GM23338 (cell line): ENCODE measurements around the gene DCLRE1C. TPM values are rescaled to one million over a fixed set of nuclear protein-coding genes. Genes with fewer than 3 reads are reported as not detected.

Experiments
- ATAC-seq: fragments of 200-7000 bp; cut with Tn5 transposase; 3 replicates; pipeline ENCODE4 v1.9.1; 2020
- DNase-seq: peaks from one replicate; pipeline ENCODE4 v3.0.0-alpha.2; 2015; ENCODE audit warnings: low spot score
- H2AFZ ChIP-seq: fragments of 200-600 bp; sonication (generic); 2 replicates; pipeline ENCODE4 v1.8.0; 2016; ENCODE audit warnings: antibody characterized with exemption, mild to moderate bottlenecking, moderate library complexity
- H3F3A ChIP-seq: fragments of 200-600 bp; sonication (generic); replicated peaks from 2 replicates; pipeline ENCODE4 v1.8.0; 2017; ENCODE audit warnings: antibody characterized with exemption, mixed run types, low read depth
- H3K27ac ChIP-seq: fragments of 200-600 bp; sonication (generic); 2 replicates; pipeline ENCODE4 v1.6.1; 2016; ENCODE audit warnings: low read depth
- H3K27me3 ChIP-seq: fragments of 200-600 bp; sonication (generic); 2 replicates; pipeline ENCODE4 v1.8.0; 2016; ENCODE audit warnings: mild to moderate bottlenecking, mixed run types, moderate library complexity; ENCODE audit not compliant: insufficient read depth
- H3K36me3 ChIP-seq: fragments of 200-600 bp; sonication (generic); 2 replicates; pipeline ENCODE4 v1.8.0; 2016; ENCODE audit warnings: mild to moderate bottlenecking; ENCODE audit not compliant: insufficient read depth
- H3K4me1 ChIP-seq: fragments of 200-600 bp; sonication (generic); 2 replicates; pipeline ENCODE4 v1.8.0; 2016; ENCODE audit warnings: mild to moderate bottlenecking, moderate library complexity; ENCODE audit not compliant: insufficient read depth
- H3K4me2 ChIP-seq: fragments of 200-600 bp; sonication (generic); 2 replicates; pipeline ENCODE4 v1.7.1; 2017; ENCODE audit warnings: mixed run types
- H3K4me3 ChIP-seq: fragments of 200-600 bp; sonication (generic); 2 replicates; pipeline ENCODE4 v1.6.1; 2016; ENCODE audit warnings: mixed run types
- H3K79me2 ChIP-seq: fragments of 200-600 bp; sonication (generic); replicated peaks from 2 replicates; pipeline ENCODE4 v1.8.0; 2017; ENCODE audit warnings: mild to moderate bottlenecking; ENCODE audit not compliant: insufficient read depth
- H3K9me2 ChIP-seq: fragments of 200-600 bp; sonication (generic); 2 replicates; pipeline ENCODE4 v1.8.0; 2017; ENCODE audit not compliant: insufficient read depth
- H4K20me1 ChIP-seq: fragments of 200-600 bp; sonication (generic); replicated peaks from 2 replicates; pipeline ENCODE4 v1.8.0; 2017; ENCODE audit warnings: mild to moderate bottlenecking; ENCODE audit not compliant: insufficient read depth
- H3K27ac Mint-ChIP-seq: 2 replicates; pipeline ENCODE4 v1.8.0; 2020; ENCODE audit warnings: inconsistent platforms, mild to moderate bottlenecking, moderate library complexity, mixed read lengths
- H3K27me3 Mint-ChIP-seq: 3 replicates; pipeline ENCODE4 v1.8.0; 2022; ENCODE audit warnings: low read depth, mild to moderate bottlenecking, moderate library complexity, mixed read lengths, inconsistent platforms; ENCODE audit not compliant: insufficient read depth, poor library complexity
- H3K36me3 Mint-ChIP-seq: 3 replicates; pipeline ENCODE4 v1.8.0; 2021; ENCODE audit warnings: low read depth, mild to moderate bottlenecking, inconsistent platforms, moderate library complexity, mixed read lengths
- H3K4me1 Mint-ChIP-seq: 3 replicates; pipeline ENCODE4 v1.8.0; 2020; ENCODE audit warnings: mild to moderate bottlenecking, inconsistent platforms, mixed read lengths
- H3K4me3 Mint-ChIP-seq: 3 replicates; pipeline ENCODE4 v1.8.0; 2021; ENCODE audit warnings: moderate library complexity, mild to moderate bottlenecking, inconsistent platforms, mixed read lengths
- H3K9me3 Mint-ChIP-seq: 3 replicates; pipeline ENCODE4 v1.8.0; 2020; ENCODE audit warnings: moderate library complexity, mild to moderate bottlenecking, inconsistent platforms, mixed read lengths
- CREB1 ChIP-seq: fragments of 250-450 bp; sonication (Bioruptor Pico); IDR thresholded peaks from 2 replicates; pipeline ENCODE4 v1.5.0; 2020; ENCODE audit warnings: low read depth, mild to moderate bottlenecking, moderate library complexity
- EZH2 ChIP-seq: fragments of 200-600 bp; sonication (generic); IDR thresholded peaks from one replicate; pipeline ENCODE4 v1.8.0; 2017; ENCODE audit warnings: antibody characterized with exemption, mild to moderate bottlenecking, low read depth; ENCODE audit not compliant: unreplicated experiment
- JUNB ChIP-seq: IDR thresholded peaks from one replicate; pipeline ENCODE4 v1.6.1; 2016; ENCODE audit warnings: antibody characterized with exemption; ENCODE audit not compliant: unreplicated experiment
- NANOG ChIP-seq: IDR thresholded peaks from 2 replicates; pipeline ENCODE4 v1.6.1; 2016; ENCODE audit warnings: antibody characterized with exemption, borderline replicate concordance
- POLR2AphosphoS5 ChIP-seq: IDR thresholded peaks from 2 replicates; pipeline ENCODE4 v1.6.1; 2016; ENCODE audit warnings: antibody characterized with exemption, low read depth
- STAT1 ChIP-seq: IDR thresholded peaks from one replicate; pipeline ENCODE4 v1.6.1; 2016; ENCODE audit warnings: antibody characterized with exemption; ENCODE audit not compliant: unreplicated experiment
- ZNF114 ChIP-seq: fragments of 250-450 bp; sonication (Bioruptor Pico); IDR thresholded peaks from 2 replicates; pipeline ENCODE4 v1.5.0; 2020; ENCODE audit warnings: mild to moderate bottlenecking, moderate library complexity
- ZNF331 ChIP-seq: fragments of 250-450 bp; sonication (Bioruptor Pico); IDR thresholded peaks from 2 replicates; pipeline ENCODE4 v1.5.0; 2020; ENCODE audit warnings: low read depth, mild to moderate bottlenecking, moderate library complexity
- polyA plus RNA-seq: library from polyadenylated mRNA; unstranded; fragments of >200 nt; fragmentation: Nextera tagmentation; extraction: Ambion mirVana; gene quantifications from 2 replicates; pipeline ENCODE4 v1.2.1, GENCODE V29; 2016
- total RNA-seq: library from RNA; depleted of rRNA; stranded (reverse); fragments of >200 nt; shearing (Covaris generic); gene quantifications from 2 replicates; pipeline ENCODE4 v1.2.3, GENCODE V29; 2014
- TF ChIP-seq, protein P1 (sequence below), 2 experiments: fragments of 200-600 bp in 1 of 2; sonication (generic) in 1 of 2; conservative IDR thresholded peaks; 2 replicates each; pipeline versions ENCODE4 v1.5.1 to v1.6.1; 2016 to 2017; ENCODE audit warnings: antibody characterized with exemption in 2 of 2, low read depth in 2 of 2, mild to moderate bottlenecking in 2 of 2, moderate library complexity in 1 of 2
- TF ChIP-seq, protein P2 (sequence below): fragments of 250-450 bp; sonication (Bioruptor Pico); IDR thresholded peaks from 2 replicates; pipeline ENCODE4 v1.5.0; 2020; ENCODE audit warnings: mild to moderate bottlenecking, moderate library complexity

DCLRE1C gene
- total and polyA plus RNA-seq, 2 experiments from 2014 or later = 3.9 to 30.2 TPM

DNA sequence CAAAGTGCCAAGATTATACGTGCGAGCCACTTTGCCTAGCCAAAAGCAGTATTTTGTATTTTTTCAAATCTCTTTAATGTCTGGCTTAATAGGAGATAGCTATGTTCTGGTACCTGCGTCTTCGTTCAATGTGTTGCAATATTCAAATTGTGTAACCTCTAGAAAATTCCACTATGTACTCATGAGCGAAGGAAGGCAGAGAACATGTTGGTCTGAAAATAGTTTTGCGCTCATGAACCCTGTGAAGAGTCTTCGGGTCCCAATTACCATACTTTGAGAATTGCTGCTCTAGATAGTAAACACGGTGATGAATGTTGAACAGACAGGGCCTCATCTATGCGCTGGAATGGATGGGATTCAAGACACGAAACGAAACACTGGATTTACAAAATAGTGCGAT is 78.0 kb downstream of the DCLRE1C start:
- no peaks in the 10 kb centered on the region for H3K9me3 Mint-ChIP-seq
- no peak overlapping the region for H3K27ac ChIP-seq
- H3K36me3 ChIP-seq = no peaks in the 10 kb centered on the region
- H3K27ac Mint-ChIP-seq = no peak overlapping the region
- peaks cover 31% of the 10 kb centered on the region for H3K79me2 ChIP-seq
- no peaks in the 10 kb centered on the region for H3F3A ChIP-seq
- no peak for TF ChIP-seq POLR2AphosphoS5
- TF ChIP-seq CREB1 (CRISPR knock-in tag) = no peak
- no peaks in the 10 kb centered on the region; the same call in 1 of the 2 replicates for H4K20me1 ChIP-seq
- H3K4me2 ChIP-seq = peak overlapping the region; percentile 93; the same call in 1 of the 2 replicates
- peaks cover 23% of the 10 kb centered on the region for H3K4me1 Mint-ChIP-seq
- peaks cover 3% of the 10 kb centered on the region; the same call in 2 of the 3 replicates for H3K36me3 Mint-ChIP-seq
- peak overlapping the region; percentile 96; the same call in 2 of the 3 replicates for H3K4me3 Mint-ChIP-seq
- no peak overlapping the region for H3K4me3 ChIP-seq
- DNase-seq (no peak), ATAC-seq (no peak)
- H3K27me3 ChIP-seq = no peaks in the 10 kb centered on the region
- H3K4me1 ChIP-seq = peaks cover 27% of the 10 kb centered on the region
- no peak overlapping the region for H2AFZ ChIP-seq
- H3K27me3 Mint-ChIP-seq = peaks cover 5% of the 10 kb centered on the region
- H3K9me2 ChIP-seq = no peaks in the 10 kb centered on the region

DNA sequence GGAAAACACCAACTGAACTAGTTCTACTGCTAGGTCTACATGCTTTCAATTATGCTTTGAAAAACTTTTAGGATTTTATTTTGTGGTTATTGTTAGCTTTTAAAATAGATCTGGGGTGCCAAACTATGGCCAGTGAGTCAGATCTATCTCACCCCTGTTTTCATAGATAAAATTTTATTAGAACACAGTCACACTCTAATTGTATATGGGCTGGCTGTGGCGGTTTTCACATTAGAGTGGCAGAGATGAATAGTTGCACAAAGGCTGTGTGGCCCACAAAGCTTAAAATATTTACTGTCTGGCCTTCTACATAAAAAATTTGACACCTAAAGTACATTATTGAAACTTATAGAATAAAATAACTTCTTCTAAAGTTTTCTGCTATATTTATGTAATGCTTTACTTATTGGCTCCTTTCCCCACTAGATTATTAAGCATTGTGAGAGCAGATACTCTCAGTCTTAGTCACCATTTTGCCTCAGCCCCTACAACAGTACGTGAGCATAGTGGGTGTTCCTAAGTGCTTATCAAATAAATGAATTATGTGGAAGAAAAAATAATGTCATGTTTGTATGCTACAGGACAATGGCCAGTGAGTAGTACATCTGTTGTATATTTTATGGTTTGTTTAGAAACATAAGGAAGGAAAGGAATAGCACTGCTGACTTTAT is 80.7 kb downstream of the DCLRE1C start:
- Histone ChIP-seq H4K20me1 (no peaks in the 10 kb centered on the region; the same call in 1 of the 2 replicates), H3K36me3 (peaks cover 14% of the 10 kb centered on the region), H3K4me1 (peaks cover 18% of the 10 kb centered on the region), H3K4me2 (no peak overlapping the region), H3K9me2 (no peaks in the 10 kb centered on the region), H3K79me2 (peaks cover 10% of the 10 kb centered on the region), H3K27ac (no peak overlapping the region), H3K4me3 (no peak overlapping the region), H2AFZ (no peak overlapping the region), H3K27me3 (no peaks in the 10 kb centered on the region), H3F3A (no peaks in the 10 kb centered on the region)
- H3K4me3 Mint-ChIP-seq = no peak overlapping the region
- H3K9me3 Mint-ChIP-seq = no peaks in the 10 kb centered on the region
- no peak for ATAC-seq
- DNase-seq = no peak
- no peak overlapping the region for H3K27ac Mint-ChIP-seq
- H3K4me1 Mint-ChIP-seq = peaks cover 15% of the 10 kb centered on the region
- no peaks in the 10 kb centered on the region for H3K27me3 Mint-ChIP-seq
- H3K36me3 Mint-ChIP-seq = peaks cover 24% of the 10 kb centered on the region
- TF ChIP-seq ZNF331 (CRISPR knock-in tag) (no peak), EZH2 (no peak), JUNB (no peak), POLR2AphosphoS5 (no peak), NANOG (no peak), STAT1 (no peak), ZNF114 (no peak), CREB1 (CRISPR knock-in tag) (no peak)
- TF ChIP-seq, protein P1, sequence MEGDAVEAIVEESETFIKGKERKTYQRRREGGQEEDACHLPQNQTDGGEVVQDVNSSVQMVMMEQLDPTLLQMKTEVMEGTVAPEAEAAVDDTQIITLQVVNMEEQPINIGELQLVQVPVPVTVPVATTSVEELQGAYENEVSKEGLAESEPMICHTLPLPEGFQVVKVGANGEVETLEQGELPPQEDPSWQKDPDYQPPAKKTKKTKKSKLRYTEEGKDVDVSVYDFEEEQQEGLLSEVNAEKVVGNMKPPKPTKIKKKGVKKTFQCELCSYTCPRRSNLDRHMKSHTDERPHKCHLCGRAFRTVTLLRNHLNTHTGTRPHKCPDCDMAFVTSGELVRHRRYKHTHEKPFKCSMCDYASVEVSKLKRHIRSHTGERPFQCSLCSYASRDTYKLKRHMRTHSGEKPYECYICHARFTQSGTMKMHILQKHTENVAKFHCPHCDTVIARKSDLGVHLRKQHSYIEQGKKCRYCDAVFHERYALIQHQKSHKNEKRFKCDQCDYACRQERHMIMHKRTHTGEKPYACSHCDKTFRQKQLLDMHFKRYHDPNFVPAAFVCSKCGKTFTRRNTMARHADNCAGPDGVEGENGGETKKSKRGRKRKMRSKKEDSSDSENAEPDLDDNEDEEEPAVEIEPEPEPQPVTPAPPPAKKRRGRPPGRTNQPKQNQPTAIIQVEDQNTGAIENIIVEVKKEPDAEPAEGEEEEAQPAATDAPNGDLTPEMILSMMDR (conservative IDR thresholded peaks at IDR 0.05; ENCODE audit: low read depth in 2 of 2) = no peak
- TF ChIP-seq, protein P2, sequence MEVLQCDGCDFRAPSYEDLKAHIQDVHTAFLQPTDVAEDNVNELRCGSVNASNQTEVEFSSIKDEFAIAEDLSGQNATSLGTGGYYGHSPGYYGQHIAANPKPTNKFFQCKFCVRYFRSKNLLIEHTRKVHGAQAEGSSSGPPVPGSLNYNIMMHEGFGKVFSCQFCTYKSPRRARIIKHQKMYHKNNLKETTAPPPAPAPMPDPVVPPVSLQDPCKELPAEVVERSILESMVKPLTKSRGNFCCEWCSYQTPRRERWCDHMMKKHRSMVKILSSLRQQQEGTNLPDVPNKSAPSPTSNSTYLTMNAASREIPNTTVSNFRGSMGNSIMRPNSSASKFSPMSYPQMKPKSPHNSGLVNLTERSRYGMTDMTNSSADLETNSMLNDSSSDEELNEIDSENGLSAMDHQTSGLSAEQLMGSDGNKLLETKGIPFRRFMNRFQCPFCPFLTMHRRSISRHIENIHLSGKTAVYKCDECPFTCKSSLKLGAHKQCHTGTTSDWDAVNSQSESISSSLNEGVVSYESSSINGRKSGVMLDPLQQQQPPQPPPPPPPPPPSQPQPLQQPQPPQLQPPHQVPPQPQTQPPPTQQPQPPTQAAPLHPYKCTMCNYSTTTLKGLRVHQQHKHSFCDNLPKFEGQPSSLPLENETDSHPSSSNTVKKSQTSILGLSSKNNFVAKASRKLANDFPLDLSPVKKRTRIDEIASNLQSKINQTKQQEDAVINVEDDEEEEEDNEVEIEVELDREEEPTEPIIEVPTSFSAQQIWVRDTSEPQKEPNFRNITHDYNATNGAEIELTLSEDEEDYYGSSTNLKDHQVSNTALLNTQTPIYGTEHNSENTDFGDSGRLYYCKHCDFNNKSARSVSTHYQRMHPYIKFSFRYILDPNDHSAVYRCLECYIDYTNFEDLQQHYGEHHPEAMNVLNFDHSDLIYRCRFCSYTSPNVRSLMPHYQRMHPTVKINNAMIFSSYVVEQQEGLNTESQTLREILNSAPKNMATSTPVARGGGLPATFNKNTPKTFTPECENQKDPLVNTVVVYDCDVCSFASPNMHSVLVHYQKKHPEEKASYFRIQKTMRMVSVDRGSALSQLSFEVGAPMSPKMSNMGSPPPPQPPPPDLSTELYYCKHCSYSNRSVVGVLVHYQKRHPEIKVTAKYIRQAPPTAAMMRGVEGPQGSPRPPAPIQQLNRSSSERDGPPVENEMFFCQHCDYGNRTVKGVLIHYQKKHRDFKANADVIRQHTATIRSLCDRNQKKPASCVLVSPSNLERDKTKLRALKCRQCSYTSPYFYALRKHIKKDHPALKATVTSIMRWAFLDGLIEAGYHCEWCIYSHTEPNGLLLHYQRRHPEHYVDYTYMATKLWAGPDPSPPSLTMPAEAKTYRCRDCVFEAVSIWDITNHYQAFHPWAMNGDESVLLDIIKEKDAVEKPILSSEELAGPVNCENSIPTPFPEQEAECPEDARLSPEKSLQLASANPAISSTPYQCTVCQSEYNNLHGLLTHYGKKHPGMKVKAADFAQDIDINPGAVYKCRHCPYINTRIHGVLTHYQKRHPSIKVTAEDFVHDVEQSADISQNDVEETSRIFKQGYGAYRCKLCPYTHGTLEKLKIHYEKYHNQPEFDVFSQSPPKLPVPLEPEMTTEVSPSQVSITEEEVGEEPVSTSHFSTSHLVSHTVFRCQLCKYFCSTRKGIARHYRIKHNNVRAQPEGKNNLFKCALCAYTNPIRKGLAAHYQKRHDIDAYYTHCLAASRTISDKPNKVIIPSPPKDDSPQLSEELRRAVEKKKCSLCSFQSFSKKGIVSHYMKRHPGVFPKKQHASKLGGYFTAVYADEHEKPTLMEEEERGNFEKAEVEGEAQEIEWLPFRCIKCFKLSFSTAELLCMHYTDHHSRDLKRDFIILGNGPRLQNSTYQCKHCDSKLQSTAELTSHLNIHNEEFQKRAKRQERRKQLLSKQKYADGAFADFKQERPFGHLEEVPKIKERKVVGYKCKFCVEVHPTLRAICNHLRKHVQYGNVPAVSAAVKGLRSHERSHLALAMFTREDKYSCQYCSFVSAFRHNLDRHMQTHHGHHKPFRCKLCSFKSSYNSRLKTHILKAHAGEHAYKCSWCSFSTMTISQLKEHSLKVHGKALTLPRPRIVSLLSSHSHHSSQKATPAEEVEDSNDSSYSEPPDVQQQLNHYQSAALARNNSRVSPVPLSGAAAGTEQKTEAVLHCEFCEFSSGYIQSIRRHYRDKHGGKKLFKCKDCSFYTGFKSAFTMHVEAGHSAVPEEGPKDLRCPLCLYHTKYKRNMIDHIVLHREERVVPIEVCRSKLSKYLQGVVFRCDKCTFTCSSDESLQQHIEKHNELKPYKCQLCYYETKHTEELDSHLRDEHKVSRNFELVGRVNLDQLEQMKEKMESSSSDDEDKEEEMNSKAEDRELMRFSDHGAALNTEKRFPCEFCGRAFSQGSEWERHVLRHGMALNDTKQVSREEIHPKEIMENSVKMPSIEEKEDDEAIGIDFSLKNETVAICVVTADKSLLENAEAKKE (CRISPR knock-in tag) = no peak
